OCI-LY3 (cell line): ENCODE data around the gene PSME3.

Source experiments
- CTCF ChIP-seq: fragments of 200-600, 300-600 bp; sonication (generic); IDR thresholded peaks from 2 replicates; pipeline ENCODE4 v1.5.1; 2014; ENCODE audit warnings: antibody characterized with exemption, low read length, low read depth
- EZH2phosphoT487 ChIP-seq: fragments of 200-600 bp; shearing (Covaris generic); IDR thresholded peaks from 2 replicates; pipeline ENCODE4 v1.6.1; 2018; ENCODE audit warnings: antibody characterized with exemption, mixed run types, low read depth

DNA sequence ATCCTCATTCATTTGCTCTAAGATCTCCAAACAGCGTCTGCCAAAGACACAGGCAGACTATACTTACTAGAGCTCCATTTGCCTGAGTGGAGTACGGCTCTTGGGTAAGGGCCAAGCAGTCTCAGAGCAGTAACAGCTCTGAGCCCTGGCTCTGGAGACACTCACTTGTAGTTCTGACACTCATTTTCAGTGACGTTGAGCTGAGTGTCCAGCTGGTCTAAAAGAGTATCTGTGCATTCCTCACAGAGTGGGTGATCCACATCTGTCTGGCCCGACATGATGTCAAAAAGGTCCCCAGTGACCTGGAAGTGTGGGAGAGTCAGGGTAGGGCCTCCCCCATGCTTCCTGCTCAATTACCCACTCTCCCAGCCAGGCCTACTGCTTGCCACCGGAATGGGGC, 14.8 kb upstream of the PSME3 start:
- TF ChIP-seq CTCF (no peak), EZH2phosphoT487 (no peak)
